HEK293 (cell line): ENCODE measurements around the gene ACTG1.

ENCODE experiments used
- CTCF ChIA-PET: fragments of 350-600 bp; formaldehyde crosslinking; extraction: SDS; loops from one replicate; lab custom pipeline; 2021; ENCODE audit warnings: antibody characterized with exemption; lab: Yijun Ruan, JAX
- POLR2A ChIA-PET: fragments of 300-600 bp; formaldehyde crosslinking; extraction: SDS; loops from one replicate; lab custom pipeline; 2020; ENCODE audit warnings: antibody characterized with exemption, inconsistent platforms; lab: Yijun Ruan, JAX
- H3K27ac ChIP-seq: fragments of 200-500 bp; sonication (Bioruptor generic); 2 replicates; pipeline ENCODE4 v1.5.1; 2014; ENCODE audit warnings: low read depth, low read length, control low read depth, inconsistent platforms; ENCODE audit errors: extremely low read depth
- H3K36me3 ChIP-seq, 2 experiments: fragments of 200-500 bp in 1 of 2; sonication (Bioruptor generic) in 1 of 2; 1 replicate in 1 of 2; 2 replicates in 1 of 2; pipeline ENCODE4 v1.5.1; 2014 to 2017; ENCODE audit warnings: inconsistent platforms in 2 of 2, low read length in 2 of 2; ENCODE audit not compliant: control insufficient read depth in 2 of 2, insufficient read depth in 1 of 2
- H3K4me1 ChIP-seq: fragments of 200-500 bp; sonication (Bioruptor generic); 2 replicates; pipeline ENCODE4 v1.5.1; 2014; ENCODE audit warnings: mild to moderate bottlenecking, low read length, inconsistent platforms; ENCODE audit not compliant: control insufficient read depth, insufficient read depth
- H3K4me3 ChIP-seq: 2 replicates; pipeline ENCODE4 v1.5.1; 2011; ENCODE audit warnings: low read depth, mild to moderate bottlenecking, control low read depth, low read length, moderate library complexity
- H3K9me3 ChIP-seq: fragments of 200-500 bp; sonication (Bioruptor generic); 2 replicates; pipeline ENCODE4 v1.5.1; 2014; ENCODE audit warnings: low read depth, low read length, inconsistent platforms; ENCODE audit not compliant: control insufficient read depth, insufficient read depth
- EGR2 ChIP-seq: fragments of 450-650 bp; formaldehyde crosslinking; IDR thresholded peaks from 2 replicates; pipeline ENCODE4 v1.5.1; 2016; ENCODE audit warnings: low read depth, missing biosample characterization, missing genetic modification characterization
- ELK4 ChIP-seq: IDR thresholded peaks from 2 replicates; pipeline ENCODE4 v1.6.1; 2011; ENCODE audit warnings: mild to moderate bottlenecking, low read depth, low read length, borderline replicate concordance
- INSM2 ChIP-seq: fragments of 450-650 bp; formaldehyde crosslinking; IDR thresholded peaks from 2 replicates; pipeline ENCODE4 v1.5.1; 2016; ENCODE audit warnings: missing biosample characterization, missing genetic modification characterization
- MYNN ChIP-seq: fragments of 450-650 bp; formaldehyde crosslinking; IDR thresholded peaks from 2 replicates; pipeline ENCODE4 v1.5.1; 2016; ENCODE audit warnings: missing biosample characterization, missing genetic modification characterization, borderline replicate concordance
- ZBTB20 ChIP-seq: fragments of 450-650 bp; formaldehyde crosslinking; IDR thresholded peaks from 2 replicates; pipeline ENCODE4 v1.5.1; 2016; ENCODE audit warnings: missing biosample characterization, missing genetic modification characterization
- ZBTB48 ChIP-seq: fragments of 450-650 bp; formaldehyde crosslinking; IDR thresholded peaks from 2 replicates; pipeline ENCODE4 v1.5.1; 2016; ENCODE audit warnings: missing biosample characterization, missing genetic modification characterization
- ZBTB49 ChIP-seq: fragments of 450-650 bp; formaldehyde crosslinking; IDR thresholded peaks from 2 replicates; pipeline ENCODE4 v1.5.1; 2016; ENCODE audit warnings: missing biosample characterization, missing genetic modification characterization, low read depth
- ZBTB7A ChIP-seq: fragments of 450-650 bp; formaldehyde crosslinking; IDR thresholded peaks from 2 replicates; pipeline ENCODE4 v1.5.1; 2016; ENCODE audit warnings: low read depth, missing biosample characterization, missing genetic modification characterization
- ZFHX2 ChIP-seq: fragments of 450-650 bp; formaldehyde crosslinking; conservative IDR thresholded peaks from 2 replicates; pipeline ENCODE4 v1.5.1; 2016; ENCODE audit warnings: missing biosample characterization, missing genetic modification characterization
- ZNF169 ChIP-seq: fragments of 450-650 bp; formaldehyde crosslinking; IDR thresholded peaks from 2 replicates; pipeline ENCODE4 v1.5.1; 2016; ENCODE audit warnings: missing biosample characterization, missing genetic modification characterization
- ZNF362 ChIP-seq: fragments of 450-650 bp; formaldehyde crosslinking; IDR thresholded peaks from 2 replicates; pipeline ENCODE4 v1.5.1; 2016; ENCODE audit warnings: missing biosample characterization, missing genetic modification characterization
- ZNF394 ChIP-seq: fragments of 450-650 bp; formaldehyde crosslinking; IDR thresholded peaks from 2 replicates; pipeline ENCODE4 v1.5.1; 2016; ENCODE audit warnings: missing biosample characterization, missing genetic modification characterization, mild to moderate bottlenecking, moderate library complexity, borderline replicate concordance
- ZNF580 ChIP-seq: fragments of 450-650 bp; formaldehyde crosslinking; IDR thresholded peaks from 2 replicates; pipeline ENCODE4 v1.5.1; 2016; ENCODE audit warnings: missing biosample characterization, missing genetic modification characterization
- ZNF600 ChIP-seq: fragments of 450-650 bp; formaldehyde crosslinking; IDR thresholded peaks from 2 replicates; pipeline ENCODE4 v1.5.1; 2016; ENCODE audit warnings: missing biosample characterization, missing genetic modification characterization
- ZNF664 ChIP-seq: fragments of 450-650 bp; formaldehyde crosslinking; IDR thresholded peaks from 2 replicates; pipeline ENCODE4 v1.5.1; 2016; ENCODE audit warnings: missing biosample characterization, missing genetic modification characterization
- ZSCAN16 ChIP-seq: fragments of 450-650 bp; formaldehyde crosslinking; IDR thresholded peaks from 2 replicates; pipeline ENCODE4 v1.5.1; 2016; ENCODE audit warnings: missing biosample characterization, missing genetic modification characterization
- ZXDB ChIP-seq: fragments of 450-650 bp; formaldehyde crosslinking; IDR thresholded peaks from 2 replicates; pipeline ENCODE4 v1.5.1; 2016; ENCODE audit warnings: missing biosample characterization, missing genetic modification characterization

ACTG1 gene

GRCh38 chr17:81534157-81535006 lies 21.8 kb upstream of the ACTG1 start:
- H3K4me1 ChIP-seq, result no peaks in the 10 kb centered on the region
- peaks cover 0 to 12% of the 10 kb centered on the region in 2 experiments; a peak in 1 of 3 replicates for H3K36me3 ChIP-seq
- POLR2A ChIA-PET, result interaction anchor here (0.8 to 1.4 kb wide), 5 partner anchors 10 to 27 kb away, joined by 3 to 10 read pairs (median 6); partner anchors contain the start of gene ACTG1
- TF ChIP-seq ZNF362 (tag by site-specific recombination) (no peak), ZXDB (tag by site-specific recombination) (no peak), ZNF580 (tag by site-specific recombination) (no peak), INSM2 (no peak), ZNF600 (tag by site-specific recombination) (no peak), ZNF664 (tag by site-specific recombination) (no peak), ZBTB7A (tag by site-specific recombination) (no peak), ZBTB48 (tag by site-specific recombination) (no peak), ZBTB20 (tag by site-specific recombination) (0 out of 2 replicates have a peak, but pooled peaks have one; percentile 14), ELK4 (no peak), ZBTB49 (tag by site-specific recombination) (no peak), ZNF394 (no peak), MYNN (no peak), ZNF169 (tag by site-specific recombination) (no peak), ZSCAN16 (tag by site-specific recombination) (no peak), ZFHX2 (tag by site-specific recombination) (peak; percentile 31; the same call in 1 of the 2 replicates), EGR2 (tag by site-specific recombination) (peak; percentile 33; the same call in 1 of the 2 replicates)
- no peaks in the 10 kb centered on the region for H3K9me3 ChIP-seq
- CTCF ChIA-PET, result no interaction called here
- H3K4me3 ChIP-seq, result no peak overlapping the region
- no peak overlapping the region for H3K27ac ChIP-seq
